ENCODE data around the gene TNRC6B.

Gene TNRC6B

GRCh38 chr22:40240686-40241085 lies 63.0 kb downstream of the TNRC6B start:
- DNase-seq (ENCODE audit: low spot score), result no peak

GRCh38 chr22:40241200-40241763 lies 63.6 kb downstream of the TNRC6B start:
- DNase-seq (ENCODE audit: low spot score), result no peak

GRCh38 chr22:40243891-40244290 lies 66.2 kb downstream of the TNRC6B start:
- no peak for DNase-seq (ENCODE audit: low spot score)

GRCh38 chr22:40244586-40244985 lies 66.9 kb downstream of the TNRC6B start:
- DNase-seq (ENCODE audit: low spot score), result no peak

- no peak for DNase-seq (ENCODE audit: low spot score)
Observed at GRCh38 chr22:40247976-40248375, 70.3 kb downstream of the TNRC6B start.

- no peak for DNase-seq (ENCODE audit: low spot score)
Observed at GRCh38 chr22:40249286-40249685, 71.6 kb downstream of the TNRC6B start.

- no peak for DNase-seq (ENCODE audit: low spot score)
Observed at GRCh38 chr22:40250608-40251007, 72.9 kb downstream of the TNRC6B start.

- no peak for DNase-seq (ENCODE audit: low spot score)
Observed at GRCh38 chr22:40251106-40251505, 73.4 kb downstream of the TNRC6B start.

- DNase-seq (ENCODE audit: low spot score), result no peak
Observed at GRCh38 chr22:40252146-40252545, 74.4 kb downstream of the TNRC6B start.

GRCh38 chr22:40256516-40256915 lies 78.8 kb downstream of the TNRC6B start:
- DNase-seq (ENCODE audit: low spot score), result no peak

- no peak for DNase-seq (ENCODE audit: low spot score)
Observed at GRCh38 chr22:40258017-40258416, 80.3 kb downstream of the TNRC6B start.

GRCh38 chr22:40258501-40258915 lies 80.8 kb downstream of the TNRC6B start:
- DNase-seq (ENCODE audit: low spot score), result no peak

- DNase-seq (ENCODE audit: low spot score), result no peak
Observed at GRCh38 chr22:40261783-40262182, 84.1 kb downstream of the TNRC6B start.

- DNase-seq (ENCODE audit: low spot score), result no peak
Observed at GRCh38 chr22:40263191-40263590, 85.5 kb downstream of the TNRC6B start.

GRCh38 chr22:40265783-40266182 lies 88.1 kb downstream of the TNRC6B start:
- no peak for DNase-seq (ENCODE audit: low spot score)

GRCh38 chr22:40270031-40270430 lies 92.3 kb downstream of the TNRC6B start:
- no peak for DNase-seq (ENCODE audit: low spot score)

GRCh38 chr22:40270748-40271373 lies 93.1 kb downstream of the TNRC6B start:
- DNase-seq (ENCODE audit: low spot score), result no peak

GRCh38 chr22:40271440-40271839 lies 93.7 kb downstream of the TNRC6B start:
- no peak for DNase-seq (ENCODE audit: low spot score)

- DNase-seq (ENCODE audit: low spot score), result no peak
Observed at GRCh38 chr22:40273319-40273718, 95.6 kb downstream of the TNRC6B start.

GRCh38 chr22:40276996-40277823 lies 99.5 kb downstream of the TNRC6B start:
- no peak for DNase-seq (ENCODE audit: low spot score)

- DNase-seq (ENCODE audit: low spot score), result no peak
Observed at GRCh38 chr22:40279017-40279416, 101.3 kb downstream of the TNRC6B start.

- DNase-seq (ENCODE audit: low spot score), result no peak
Observed at GRCh38 chr22:40281717-40282116, 104.0 kb downstream of the TNRC6B start.

- no peak for DNase-seq (ENCODE audit: low spot score)
Observed at GRCh38 chr22:40285513-40285912, 107.8 kb downstream of the TNRC6B start.

All from germinal center (tissue), 1 donor.